Osteocyte (in vitro differentiated cells): Measurements from ENCODE around the gene KIZ. TPM values are rescaled to one million over a fixed set of nuclear protein-coding genes. Genes with fewer than 3 reads are reported as not detected.

ENCODE experiments used
- DNase-seq: peaks from one replicate; pipeline ENCODE4 v3.0.0; 2021; ENCODE audit warnings: mixed read lengths; ENCODE audit not compliant: unreplicated experiment; ENCODE audit errors: extremely low spot score
- H3K27ac Mint-ChIP-seq: one replicate; pipeline ENCODE4 v1.8.0; 2021; ENCODE audit warnings: mild to moderate bottlenecking, mixed read lengths; ENCODE audit not compliant: unreplicated experiment
- H3K27me3 Mint-ChIP-seq: one replicate; pipeline ENCODE4 v1.8.0; 2021; ENCODE audit warnings: mixed read lengths; ENCODE audit not compliant: unreplicated experiment
- H3K36me3 Mint-ChIP-seq: one replicate; pipeline ENCODE4 v1.8.0; 2021; ENCODE audit warnings: mixed read lengths; ENCODE audit not compliant: unreplicated experiment
- H3K4me1 Mint-ChIP-seq: one replicate; pipeline ENCODE4 v1.8.0; 2021; ENCODE audit warnings: mixed read lengths; ENCODE audit not compliant: unreplicated experiment
- H3K4me3 Mint-ChIP-seq: one replicate; pipeline ENCODE4 v1.8.0; 2021; ENCODE audit warnings: mild to moderate bottlenecking, moderate library complexity, mixed read lengths; ENCODE audit not compliant: unreplicated experiment
- H3K9me3 Mint-ChIP-seq: one replicate; pipeline ENCODE4 v1.8.0; 2021; ENCODE audit warnings: mixed read lengths; ENCODE audit not compliant: unreplicated experiment
- total RNA-seq: library from RNA; stranded (reverse); gene quantifications from 2 replicates; pipeline ENCODE4 v1.2.1, GENCODE V29; 2021
- TF ChIP-seq, protein P1 (sequence below): fragments of 200-600 bp; sonication (generic); IDR thresholded peaks from 2 replicates; pipeline ENCODE4 v1.5.0; 2021; ENCODE audit warnings: antibody characterized with exemption, mild to moderate bottlenecking, moderate library complexity

The KIZ gene
- total RNA-seq, 1 donor from 2014 or later: 21.2 TPM

DNA sequence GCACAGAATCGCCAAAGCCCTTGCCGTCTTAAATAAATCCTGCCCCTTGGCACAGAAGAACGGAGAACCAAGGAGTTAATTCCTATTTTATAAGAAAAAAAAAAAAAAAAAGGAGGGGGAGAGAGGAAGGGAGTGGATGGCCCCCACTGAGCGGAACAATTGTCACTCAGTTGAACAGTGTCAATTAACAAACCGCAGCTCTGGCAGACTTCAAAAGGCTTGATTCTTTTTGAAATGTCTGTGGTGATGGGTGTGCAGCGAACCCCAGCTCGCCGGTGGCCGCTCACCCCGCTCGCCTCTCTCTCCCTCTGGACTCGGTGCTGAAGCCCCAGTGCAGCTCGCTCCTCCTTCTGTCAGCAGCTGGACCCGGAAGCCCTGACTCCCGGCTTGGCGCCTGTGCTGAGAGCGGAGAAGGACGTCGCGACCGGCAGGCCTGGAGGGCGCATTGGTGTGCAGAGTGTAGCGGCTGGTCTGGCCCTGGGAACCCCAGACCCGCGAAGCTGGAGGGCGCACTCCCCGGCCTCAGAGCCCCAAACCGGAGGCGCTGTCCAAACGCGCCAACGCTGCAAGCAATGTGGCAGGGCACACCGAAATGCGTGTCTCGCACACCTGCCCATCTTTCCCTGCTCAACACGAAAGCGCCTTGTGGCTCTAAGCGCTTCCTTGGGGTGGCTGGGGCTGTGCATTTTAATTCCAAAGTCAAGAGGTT lies 23.1 kb upstream of the KIZ start:
- H3K4me1 Mint-ChIP-seq: peaks cover 25% of the 10 kb centered on the region
- peak overlapping the region; percentile 44 for H3K4me3 Mint-ChIP-seq
- H3K9me3 Mint-ChIP-seq: no peaks in the 10 kb centered on the region
- H3K27me3 Mint-ChIP-seq: peaks cover 88% of the 10 kb centered on the region
- no peak for DNase-seq
- no peaks in the 10 kb centered on the region for H3K36me3 Mint-ChIP-seq
- H3K27ac Mint-ChIP-seq: no peak overlapping the region
- TF ChIP-seq, protein P1, sequence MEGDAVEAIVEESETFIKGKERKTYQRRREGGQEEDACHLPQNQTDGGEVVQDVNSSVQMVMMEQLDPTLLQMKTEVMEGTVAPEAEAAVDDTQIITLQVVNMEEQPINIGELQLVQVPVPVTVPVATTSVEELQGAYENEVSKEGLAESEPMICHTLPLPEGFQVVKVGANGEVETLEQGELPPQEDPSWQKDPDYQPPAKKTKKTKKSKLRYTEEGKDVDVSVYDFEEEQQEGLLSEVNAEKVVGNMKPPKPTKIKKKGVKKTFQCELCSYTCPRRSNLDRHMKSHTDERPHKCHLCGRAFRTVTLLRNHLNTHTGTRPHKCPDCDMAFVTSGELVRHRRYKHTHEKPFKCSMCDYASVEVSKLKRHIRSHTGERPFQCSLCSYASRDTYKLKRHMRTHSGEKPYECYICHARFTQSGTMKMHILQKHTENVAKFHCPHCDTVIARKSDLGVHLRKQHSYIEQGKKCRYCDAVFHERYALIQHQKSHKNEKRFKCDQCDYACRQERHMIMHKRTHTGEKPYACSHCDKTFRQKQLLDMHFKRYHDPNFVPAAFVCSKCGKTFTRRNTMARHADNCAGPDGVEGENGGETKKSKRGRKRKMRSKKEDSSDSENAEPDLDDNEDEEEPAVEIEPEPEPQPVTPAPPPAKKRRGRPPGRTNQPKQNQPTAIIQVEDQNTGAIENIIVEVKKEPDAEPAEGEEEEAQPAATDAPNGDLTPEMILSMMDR: no peak

DNA sequence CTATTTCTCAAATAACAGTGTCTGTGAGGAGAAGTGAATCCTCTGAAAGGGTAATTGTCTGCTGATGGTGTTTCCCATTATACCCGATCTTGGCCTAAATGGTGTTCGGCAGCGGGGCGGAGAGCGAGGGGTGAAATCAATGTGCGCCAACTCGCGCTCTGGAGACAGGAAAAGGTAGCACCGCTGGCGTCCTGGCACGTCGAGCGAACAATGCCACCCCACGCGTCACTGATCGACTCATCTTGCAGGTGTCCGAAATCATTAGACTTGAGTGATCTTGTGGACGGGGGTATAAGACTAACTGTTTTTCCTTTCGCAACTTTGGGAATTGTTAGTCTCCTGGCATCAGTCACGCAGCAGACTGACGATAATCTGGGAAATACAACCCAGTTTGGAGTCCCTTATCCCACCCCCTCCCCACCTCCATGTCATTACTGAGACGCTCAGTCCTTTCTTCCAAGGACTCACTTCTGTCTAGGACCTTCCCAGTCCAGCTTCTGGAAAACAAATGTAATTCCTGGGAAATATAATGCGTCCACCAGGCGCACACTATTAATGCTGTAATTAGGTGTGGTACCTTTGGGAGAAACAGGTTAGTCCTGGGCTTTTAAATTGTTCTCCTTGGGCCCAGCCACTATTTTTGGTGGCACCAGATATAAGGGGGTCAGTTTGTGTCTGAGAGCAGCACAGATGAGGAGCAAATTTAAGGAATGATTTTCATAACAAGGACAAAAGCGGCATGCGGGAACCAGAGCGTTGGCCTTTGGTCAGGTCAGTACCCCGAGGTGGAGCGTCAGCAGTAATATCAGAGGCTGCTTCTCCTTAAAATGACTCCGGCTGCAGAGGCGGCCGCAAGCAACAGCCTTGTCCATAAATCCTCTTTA lies 22.1 kb upstream of the KIZ start:
- Mint-ChIP-seq H3K4me3 (no peak overlapping the region), H3K9me3 (no peaks in the 10 kb centered on the region), H3K27me3 (peaks cover 88% of the 10 kb centered on the region), H3K27ac (no peak overlapping the region), H3K4me1 (peaks cover 25% of the 10 kb centered on the region), H3K36me3 (no peaks in the 10 kb centered on the region)
- no peak for DNase-seq
- TF ChIP-seq, protein P1: no peak

DNA sequence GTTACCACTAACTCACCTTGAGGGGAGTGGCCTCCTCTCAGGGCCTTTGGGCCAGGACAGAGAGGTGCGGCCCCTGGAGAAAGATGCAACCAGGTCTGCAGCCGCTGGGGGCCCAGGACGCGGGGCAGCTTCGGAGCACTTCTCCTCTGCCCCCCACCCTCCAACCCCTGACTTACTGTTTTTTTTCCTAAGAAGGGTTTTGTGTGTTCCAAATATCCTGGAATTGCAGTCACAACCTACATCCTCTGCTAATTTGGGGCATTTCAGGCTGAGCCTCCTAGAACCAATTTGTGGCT lies 21.5 kb upstream of the KIZ start:
- Mint-ChIP-seq H3K9me3 (no peaks in the 10 kb centered on the region), H3K36me3 (no peaks in the 10 kb centered on the region), H3K4me3 (no peak overlapping the region), H3K27ac (no peak overlapping the region), H3K27me3 (peaks cover 88% of the 10 kb centered on the region), H3K4me1 (peaks cover 25% of the 10 kb centered on the region)
- DNase-seq: no peak
- TF ChIP-seq, protein P1: no peak

DNA sequence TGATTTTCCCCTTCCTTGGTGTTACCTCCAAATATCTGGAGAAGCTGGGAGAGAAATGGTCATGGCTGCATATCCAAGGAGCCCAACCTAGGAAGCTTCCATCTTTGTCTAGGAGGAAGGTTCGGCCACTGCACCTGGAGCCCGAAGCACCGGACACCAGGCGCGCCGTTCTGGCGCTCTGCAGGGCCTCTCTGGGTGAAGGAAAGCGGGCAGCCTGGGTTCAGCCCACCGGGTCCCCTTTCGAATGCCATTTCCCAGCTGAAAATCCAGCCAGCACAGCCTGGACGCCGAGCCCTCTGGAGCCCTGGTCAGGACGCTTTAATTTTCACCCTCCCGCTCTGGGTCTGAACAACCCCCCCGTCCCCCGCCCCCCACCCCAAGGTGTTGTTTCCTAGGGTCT lies 21.0 kb upstream of the KIZ start:
- Mint-ChIP-seq H3K4me3 (no peak overlapping the region), H3K36me3 (no peaks in the 10 kb centered on the region), H3K27me3 (peaks cover 85% of the 10 kb centered on the region), H3K27ac (no peak overlapping the region), H3K9me3 (no peaks in the 10 kb centered on the region), H3K4me1 (peaks cover 23% of the 10 kb centered on the region)
- DNase-seq: no peak
- TF ChIP-seq, protein P1: no peak

DNA sequence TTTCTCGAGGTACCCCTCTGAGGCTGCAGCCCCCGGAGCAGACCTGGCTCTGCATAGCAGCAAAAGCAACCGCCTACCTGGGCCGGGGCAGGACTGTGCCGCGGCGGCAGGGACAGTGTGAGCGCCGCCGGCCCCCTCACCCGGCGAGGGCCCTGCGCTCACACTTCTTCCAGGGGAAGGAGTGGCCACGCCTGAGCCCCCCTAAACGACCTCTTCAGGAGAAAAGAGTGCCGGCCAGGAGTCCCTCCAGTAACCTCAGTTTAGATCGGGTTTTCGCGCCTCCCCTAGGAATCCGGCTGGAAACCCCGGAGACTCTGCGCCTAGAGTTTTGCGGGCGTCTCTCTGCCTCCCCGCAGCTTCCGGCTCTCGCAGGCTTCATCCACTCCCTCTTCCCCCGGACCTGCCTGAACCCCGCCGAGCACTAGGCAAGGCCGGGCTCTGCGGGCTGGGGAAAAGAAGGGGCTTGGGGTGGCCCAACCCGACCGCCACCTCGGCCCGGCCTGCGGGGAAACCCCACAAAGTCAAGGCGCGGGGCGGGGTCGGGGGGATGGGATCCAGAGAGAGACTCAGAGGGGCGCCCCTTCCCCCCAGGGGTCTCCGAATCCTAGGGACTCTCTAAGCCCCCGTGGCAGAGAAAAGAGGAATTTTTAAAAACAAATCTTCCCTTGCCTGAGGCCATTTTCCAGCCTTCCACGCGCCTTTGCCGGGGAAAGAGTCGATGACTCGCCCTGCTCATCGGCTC lies 20.3 kb upstream of the KIZ start:
- Mint-ChIP-seq H3K9me3 (no peaks in the 10 kb centered on the region), H3K4me3 (peak overlapping the region; percentile 40), H3K4me1 (peaks cover 17% of the 10 kb centered on the region), H3K36me3 (no peaks in the 10 kb centered on the region), H3K27ac (no peak overlapping the region), H3K27me3 (peaks cover 85% of the 10 kb centered on the region)
- DNase-seq: no peak
- TF ChIP-seq, protein P1: no peak
